PFSK-1 (cell line): ENCODE measurements around the gene ELN.

Experiments used
- FOXP2 ChIP-seq: optimal IDR thresholded peaks from 2 replicates; pipeline ENCODE3; 2011; ENCODE audit warnings: borderline replicate concordance, control low read depth, inconsistent platforms; ENCODE audit not compliant: insufficient read depth; ENCODE audit errors: extremely low read length, extremely low read depth
- POLR2AphosphoS5 ChIP-seq: IDR thresholded peaks from 2 replicates; pipeline ENCODE4 v1.6.1; 2012; ENCODE audit warnings: low read depth, mild to moderate bottlenecking, control low read depth, low read length, moderate library complexity
- SIN3A ChIP-seq: IDR thresholded peaks from 2 replicates; pipeline ENCODE4 v1.6.1; 2012; ENCODE audit warnings: mild to moderate bottlenecking, low read length, moderate library complexity, borderline replicate concordance; ENCODE audit not compliant: insufficient read depth
- TAF1 ChIP-seq: IDR thresholded peaks from 2 replicates; pipeline ENCODE4 v1.6.1; 2012; ENCODE audit warnings: low read length, control low read depth, borderline replicate concordance; ENCODE audit not compliant: insufficient read depth
- TF ChIP-seq, protein P1 (sequence below), 2 experiments: IDR thresholded peaks; 2 replicates each; pipeline versions ENCODE4 v1.6.1 to v1.8.0; 2011 to 2012; ENCODE audit warnings: low read depth in 2 of 2, low read length in 2 of 2, control low read depth in 1 of 2, inconsistent platforms in 1 of 2, mild to moderate bottlenecking in 1 of 2, moderate library complexity in 1 of 2; ENCODE audit not compliant: insufficient read depth in 1 of 2

DNA sequence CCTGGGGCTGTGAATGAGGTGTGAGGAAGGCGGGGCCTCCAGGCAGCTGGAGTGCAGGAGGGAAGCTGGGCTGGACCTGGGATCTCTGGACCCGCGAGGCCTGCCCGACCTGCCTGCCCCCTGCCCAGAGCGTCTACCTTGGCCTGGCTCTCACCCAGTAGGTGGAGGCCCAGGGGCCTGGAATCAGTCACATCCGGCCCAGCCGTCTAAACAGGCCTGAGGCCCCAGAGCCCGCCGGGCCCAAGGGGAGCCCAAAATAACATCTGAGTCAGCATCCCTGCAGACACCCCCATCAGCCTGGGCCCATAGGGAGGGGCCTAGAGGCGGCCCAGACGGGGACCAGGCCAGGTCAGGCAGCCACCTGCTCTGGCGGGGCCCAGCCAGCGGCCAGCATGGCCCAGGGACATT lies 15.1 kb upstream of the ELN start:
- no peak for TF ChIP-seq POLR2AphosphoS5
- TF ChIP-seq SIN3A, result no peak
- TF ChIP-seq TAF1, result no peak
- TF ChIP-seq, protein P1, sequence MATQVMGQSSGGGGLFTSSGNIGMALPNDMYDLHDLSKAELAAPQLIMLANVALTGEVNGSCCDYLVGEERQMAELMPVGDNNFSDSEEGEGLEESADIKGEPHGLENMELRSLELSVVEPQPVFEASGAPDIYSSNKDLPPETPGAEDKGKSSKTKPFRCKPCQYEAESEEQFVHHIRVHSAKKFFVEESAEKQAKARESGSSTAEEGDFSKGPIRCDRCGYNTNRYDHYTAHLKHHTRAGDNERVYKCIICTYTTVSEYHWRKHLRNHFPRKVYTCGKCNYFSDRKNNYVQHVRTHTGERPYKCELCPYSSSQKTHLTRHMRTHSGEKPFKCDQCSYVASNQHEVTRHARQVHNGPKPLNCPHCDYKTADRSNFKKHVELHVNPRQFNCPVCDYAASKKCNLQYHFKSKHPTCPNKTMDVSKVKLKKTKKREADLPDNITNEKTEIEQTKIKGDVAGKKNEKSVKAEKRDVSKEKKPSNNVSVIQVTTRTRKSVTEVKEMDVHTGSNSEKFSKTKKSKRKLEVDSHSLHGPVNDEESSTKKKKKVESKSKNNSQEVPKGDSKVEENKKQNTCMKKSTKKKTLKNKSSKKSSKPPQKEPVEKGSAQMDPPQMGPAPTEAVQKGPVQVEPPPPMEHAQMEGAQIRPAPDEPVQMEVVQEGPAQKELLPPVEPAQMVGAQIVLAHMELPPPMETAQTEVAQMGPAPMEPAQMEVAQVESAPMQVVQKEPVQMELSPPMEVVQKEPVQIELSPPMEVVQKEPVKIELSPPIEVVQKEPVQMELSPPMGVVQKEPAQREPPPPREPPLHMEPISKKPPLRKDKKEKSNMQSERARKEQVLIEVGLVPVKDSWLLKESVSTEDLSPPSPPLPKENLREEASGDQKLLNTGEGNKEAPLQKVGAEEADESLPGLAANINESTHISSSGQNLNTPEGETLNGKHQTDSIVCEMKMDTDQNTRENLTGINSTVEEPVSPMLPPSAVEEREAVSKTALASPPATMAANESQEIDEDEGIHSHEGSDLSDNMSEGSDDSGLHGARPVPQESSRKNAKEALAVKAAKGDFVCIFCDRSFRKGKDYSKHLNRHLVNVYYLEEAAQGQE (IDR thresholded peaks at IDR 0.05; ENCODE audit: insufficient read depth in 1 of 2, low read depth in 2 of 2, low read length in 2 of 2), result no peak
- TF ChIP-seq FOXP2, result no peak
